K562 (cell line): ENCODE results near the gene ITPR1. TPM values are rescaled to one million over a fixed set of nuclear protein-coding genes. Genes with fewer than 3 reads are reported as not detected.

Source experiments
- ETV6 ChIP-seq, 3 experiments: fragments of 150-350 bp in 1 of 3; sonication (generic) in 1 of 3; formaldehyde crosslinking in 1 of 3; IDR thresholded peaks; 2 replicates each; pipeline versions ENCODE4 v1.6.1 to v1.8.0; 2014 to 2022; ENCODE audit warnings: borderline replicate concordance in 2 of 3, low read depth in 2 of 3, antibody characterized with exemption in 1 of 3, low read length in 1 of 3, mild to moderate bottlenecking in 1 of 3, missing genetic modification reagents in 1 of 3
- HNRNPK ChIP-seq: fragments of 200-400 bp; formaldehyde crosslinking; IDR thresholded peaks from one replicate; pipeline ENCODE4 v1.6.1; 2018; ENCODE audit warnings: mild to moderate bottlenecking, low read depth, low read length; ENCODE audit not compliant: poor library complexity, severe bottlenecking
- MEIS2 ChIP-seq: fragments of 450-650 bp; IDR thresholded peaks from 2 replicates; pipeline ENCODE4 v1.6.1; 2014; ENCODE audit warnings: mild to moderate bottlenecking; ENCODE audit not compliant: partially characterized antibody
- NFE2 ChIP-seq: IDR thresholded peaks from 2 replicates; pipeline ENCODE4 v1.6.1; 2014; ENCODE audit warnings: antibody characterized with exemption, low read depth
- NFRKB ChIP-seq: fragments of 450-650 bp; IDR thresholded peaks from 2 replicates; pipeline ENCODE4 v1.6.1; 2016; ENCODE audit warnings: low read depth
- NR4A1 ChIP-seq, 2 experiments: fragments of 250-450 bp in 1 of 2; fragments of 450-650 bp in 1 of 2; sonication (Bioruptor Pico) in 1 of 2; IDR thresholded peaks; 2 replicates each; pipeline versions ENCODE4 v1.4.0 to v1.6.1; 2016 to 2020; ENCODE audit warnings: mild to moderate bottlenecking in 2 of 2, missing compliant biosample characterization in 1 of 2, missing genetic modification characterization in 1 of 2, moderate library complexity in 1 of 2
- NRF1 ChIP-seq, 2 experiments: fragments of 450-650 bp; IDR thresholded peaks in 1 of 2; conservative IDR thresholded peaks in 1 of 2; 2 replicates each; pipeline ENCODE4 v1.6.1; 2014; ENCODE audit warnings: mild to moderate bottlenecking in 2 of 2
- RBFOX2 ChIP-seq: fragments of 200-400 bp; formaldehyde crosslinking; IDR thresholded peaks from 2 replicates; pipeline ENCODE4 v1.6.1; 2017; ENCODE audit warnings: low read depth, mild to moderate bottlenecking, low read length, moderate library complexity
- SP1 ChIP-seq: sonication (generic); formaldehyde crosslinking; IDR thresholded peaks from 2 replicates; pipeline ENCODE4 v1.8.1; 2022; ENCODE audit warnings: mild to moderate bottlenecking, missing genetic modification reagents
- polyA plus RNA-seq, 8 experiments: library from polyadenylated mRNA; depleted of rRNA in 4 of 8; stranded (reverse) in 5 of 8; unstranded in 3 of 8; fragments of >200 nt; fragmentation: Nextera tagmentation in 2 of 8; fragmentation: Illumina TruSeq in 1 of 8; extraction: Ambion mirVana in 2 of 8; extraction: Trizol in 1 of 8; gene quantifications; 2 replicates each; pipeline versions ENCODE4 v1.2.1 to v1.2.3, GENCODE V29; 2011 to 2014; ENCODE audit warnings: inconsistent platforms in 1 of 8, missing spikeins in 1 of 8
- total RNA-seq, 7 experiments: library from RNA; depleted of rRNA in 6 of 7; stranded (reverse); fragments of >200 nt in 6 of 7; fragmentation: Illumina TruSeq in 2 of 7; extraction: Trizol in 2 of 7; gene quantifications; 2 replicates each; pipeline versions ENCODE4 v1.2.1 to v1.2.3, GENCODE V29; 2011 to 2021; ENCODE audit warnings: low replicate concordance in 1 of 7
- TF ChIP-seq, protein P1 (sequence below): sonication (generic); formaldehyde crosslinking; IDR thresholded peaks from 2 replicates; pipeline ENCODE4 v1.4.0; 2020; ENCODE audit warnings: mild to moderate bottlenecking, missing genetic modification reagents
- TF ChIP-seq, protein P2 (sequence below): sonication (generic); formaldehyde crosslinking; IDR thresholded peaks from 2 replicates; pipeline ENCODE4 v1.5.0; 2020; ENCODE audit warnings: missing genetic modification reagents
- TF ChIP-seq, protein P3 (sequence below), 2 experiments: fragments of 450-650 bp in 1 of 2; IDR thresholded peaks; 2 replicates each; pipeline ENCODE4 v1.6.1; 2011 to 2017; ENCODE audit warnings: low read depth in 2 of 2, antibody characterized with exemption in 1 of 2, borderline replicate concordance in 1 of 2, low read length in 1 of 2, mild to moderate bottlenecking in 1 of 2, mixed read lengths in 1 of 2; ENCODE audit not compliant: control insufficient read depth in 1 of 2
- TF ChIP-seq, protein P4 (sequence below): fragments of 450-650 bp; IDR thresholded peaks from 2 replicates; pipeline ENCODE4 v1.6.1; 2016
- TF ChIP-seq, protein P5 (sequence below): fragments of 250-450 bp; sonication (Bioruptor Pico); IDR thresholded peaks from 2 replicates; pipeline ENCODE4 v1.8.0; 2022; ENCODE audit warnings: inconsistent platforms, mild to moderate bottlenecking, moderate library complexity, borderline replicate concordance
- TF ChIP-seq, protein P6 (sequence below): fragments of 450-650 bp; IDR thresholded peaks from 2 replicates; pipeline ENCODE4 v1.6.1; 2017; ENCODE audit warnings: mild to moderate bottlenecking, moderate library complexity

ITPR1 gene
- total and polyA plus RNA-seq, 9 of the 15 experiments (the other 6 are each of a cell fraction or from before 2014, with no cell fraction given), result 22.4 to 40.0 (median 27.4) TPM

DNA sequence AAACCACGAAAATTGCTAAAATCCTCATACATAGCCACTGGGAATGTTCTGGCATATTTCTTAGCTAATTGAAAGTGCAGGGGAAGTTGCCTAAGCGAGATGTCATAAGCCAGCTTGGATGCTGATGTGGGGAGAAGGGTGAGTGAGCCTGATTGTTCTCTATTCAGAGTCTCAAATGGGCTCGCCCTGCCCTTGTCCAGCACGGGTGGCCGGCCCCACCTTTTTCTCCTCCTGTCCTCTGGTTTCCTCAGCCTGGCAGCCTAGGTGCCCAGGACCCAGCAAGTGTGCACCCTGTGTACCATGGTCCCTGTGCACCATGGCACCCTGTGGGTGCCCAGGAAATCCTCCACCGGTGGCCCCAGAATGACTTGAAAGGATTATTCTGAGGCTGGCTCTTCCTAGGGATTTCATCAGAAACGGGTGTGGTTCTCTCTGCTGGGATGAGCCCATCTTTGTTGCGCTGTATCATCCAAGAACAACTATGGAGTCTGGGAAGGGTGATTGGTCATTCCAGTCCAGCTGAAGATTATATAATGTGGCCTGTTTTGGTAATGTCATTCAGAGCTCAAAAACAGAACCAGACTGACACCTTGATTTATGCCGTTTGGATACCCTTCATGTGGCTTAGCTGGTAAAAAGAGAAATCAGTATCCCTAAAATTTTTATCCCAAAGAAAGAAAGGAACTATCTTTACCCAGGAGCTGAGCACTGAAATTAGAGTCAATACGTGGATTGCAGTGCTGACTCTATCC lies 335.3 kb downstream of the ITPR1 start (continued):
- TF ChIP-seq, protein P1, sequence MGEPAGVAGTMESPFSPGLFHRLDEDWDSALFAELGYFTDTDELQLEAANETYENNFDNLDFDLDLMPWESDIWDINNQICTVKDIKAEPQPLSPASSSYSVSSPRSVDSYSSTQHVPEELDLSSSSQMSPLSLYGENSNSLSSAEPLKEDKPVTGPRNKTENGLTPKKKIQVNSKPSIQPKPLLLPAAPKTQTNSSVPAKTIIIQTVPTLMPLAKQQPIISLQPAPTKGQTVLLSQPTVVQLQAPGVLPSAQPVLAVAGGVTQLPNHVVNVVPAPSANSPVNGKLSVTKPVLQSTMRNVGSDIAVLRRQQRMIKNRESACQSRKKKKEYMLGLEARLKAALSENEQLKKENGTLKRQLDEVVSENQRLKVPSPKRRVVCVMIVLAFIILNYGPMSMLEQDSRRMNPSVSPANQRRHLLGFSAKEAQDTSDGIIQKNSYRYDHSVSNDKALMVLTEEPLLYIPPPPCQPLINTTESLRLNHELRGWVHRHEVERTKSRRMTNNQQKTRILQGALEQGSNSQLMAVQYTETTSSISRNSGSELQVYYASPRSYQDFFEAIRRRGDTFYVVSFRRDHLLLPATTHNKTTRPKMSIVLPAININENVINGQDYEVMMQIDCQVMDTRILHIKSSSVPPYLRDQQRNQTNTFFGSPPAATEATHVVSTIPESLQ (CRISPR knock-in tag), result no peak
- TF ChIP-seq, protein P2, sequence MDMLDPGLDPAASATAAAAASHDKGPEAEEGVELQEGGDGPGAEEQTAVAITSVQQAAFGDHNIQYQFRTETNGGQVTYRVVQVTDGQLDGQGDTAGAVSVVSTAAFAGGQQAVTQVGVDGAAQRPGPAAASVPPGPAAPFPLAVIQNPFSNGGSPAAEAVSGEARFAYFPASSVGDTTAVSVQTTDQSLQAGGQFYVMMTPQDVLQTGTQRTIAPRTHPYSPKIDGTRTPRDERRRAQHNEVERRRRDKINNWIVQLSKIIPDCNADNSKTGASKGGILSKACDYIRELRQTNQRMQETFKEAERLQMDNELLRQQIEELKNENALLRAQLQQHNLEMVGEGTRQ (CRISPR knock-in tag), result no peak
- peak; percentile 25; the same call in 1 of the 2 replicates for TF ChIP-seq NFE2
- TF ChIP-seq, protein P3, sequence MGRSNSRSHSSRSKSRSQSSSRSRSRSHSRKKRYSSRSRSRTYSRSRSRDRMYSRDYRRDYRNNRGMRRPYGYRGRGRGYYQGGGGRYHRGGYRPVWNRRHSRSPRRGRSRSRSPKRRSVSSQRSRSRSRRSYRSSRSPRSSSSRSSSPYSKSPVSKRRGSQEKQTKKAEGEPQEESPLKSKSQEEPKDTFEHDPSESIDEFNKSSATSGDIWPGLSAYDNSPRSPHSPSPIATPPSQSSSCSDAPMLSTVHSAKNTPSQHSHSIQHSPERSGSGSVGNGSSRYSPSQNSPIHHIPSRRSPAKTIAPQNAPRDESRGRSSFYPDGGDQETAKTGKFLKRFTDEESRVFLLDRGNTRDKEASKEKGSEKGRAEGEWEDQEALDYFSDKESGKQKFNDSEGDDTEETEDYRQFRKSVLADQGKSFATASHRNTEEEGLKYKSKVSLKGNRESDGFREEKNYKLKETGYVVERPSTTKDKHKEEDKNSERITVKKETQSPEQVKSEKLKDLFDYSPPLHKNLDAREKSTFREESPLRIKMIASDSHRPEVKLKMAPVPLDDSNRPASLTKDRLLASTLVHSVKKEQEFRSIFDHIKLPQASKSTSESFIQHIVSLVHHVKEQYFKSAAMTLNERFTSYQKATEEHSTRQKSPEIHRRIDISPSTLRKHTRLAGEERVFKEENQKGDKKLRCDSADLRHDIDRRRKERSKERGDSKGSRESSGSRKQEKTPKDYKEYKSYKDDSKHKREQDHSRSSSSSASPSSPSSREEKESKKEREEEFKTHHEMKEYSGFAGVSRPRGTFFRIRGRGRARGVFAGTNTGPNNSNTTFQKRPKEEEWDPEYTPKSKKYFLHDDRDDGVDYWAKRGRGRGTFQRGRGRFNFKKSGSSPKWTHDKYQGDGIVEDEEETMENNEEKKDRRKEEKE (IDR thresholded peaks at IDR 0.05; ENCODE audit: borderline replicate concordance in 1 of 2, control insufficient read depth in 1 of 2, low read depth in 2 of 2, low read length in 1 of 2), result no peak
- TF ChIP-seq MEIS2, result peak; percentile 85
- no peak for TF ChIP-seq HNRNPK
- TF ChIP-seq, protein P4, sequence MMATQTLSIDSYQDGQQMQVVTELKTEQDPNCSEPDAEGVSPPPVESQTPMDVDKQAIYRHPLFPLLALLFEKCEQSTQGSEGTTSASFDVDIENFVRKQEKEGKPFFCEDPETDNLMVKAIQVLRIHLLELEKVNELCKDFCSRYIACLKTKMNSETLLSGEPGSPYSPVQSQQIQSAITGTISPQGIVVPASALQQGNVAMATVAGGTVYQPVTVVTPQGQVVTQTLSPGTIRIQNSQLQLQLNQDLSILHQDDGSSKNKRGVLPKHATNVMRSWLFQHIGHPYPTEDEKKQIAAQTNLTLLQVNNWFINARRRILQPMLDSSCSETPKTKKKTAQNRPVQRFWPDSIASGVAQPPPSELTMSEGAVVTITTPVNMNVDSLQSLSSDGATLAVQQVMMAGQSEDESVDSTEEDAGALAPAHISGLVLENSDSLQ, result peak; percentile 80
- TF ChIP-seq, protein P5, sequence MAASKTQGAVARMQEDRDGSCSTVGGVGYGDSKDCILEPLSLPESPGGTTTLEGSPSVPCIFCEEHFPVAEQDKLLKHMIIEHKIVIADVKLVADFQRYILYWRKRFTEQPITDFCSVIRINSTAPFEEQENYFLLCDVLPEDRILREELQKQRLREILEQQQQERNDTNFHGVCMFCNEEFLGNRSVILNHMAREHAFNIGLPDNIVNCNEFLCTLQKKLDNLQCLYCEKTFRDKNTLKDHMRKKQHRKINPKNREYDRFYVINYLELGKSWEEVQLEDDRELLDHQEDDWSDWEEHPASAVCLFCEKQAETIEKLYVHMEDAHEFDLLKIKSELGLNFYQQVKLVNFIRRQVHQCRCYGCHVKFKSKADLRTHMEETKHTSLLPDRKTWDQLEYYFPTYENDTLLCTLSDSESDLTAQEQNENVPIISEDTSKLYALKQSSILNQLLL (CRISPR knock-in tag), result no peak
- 0 out of 2 replicates have a peak, but pooled peaks have one; percentile 3 for TF ChIP-seq NFRKB
- peak; percentile 51 for TF ChIP-seq SP1 (CRISPR knock-in tag)
- TF ChIP-seq NR4A1 (CRISPR knock-in tag; IDR thresholded peaks at IDR 0.05), result no peak
- TF ChIP-seq NR4A1 (tag; IDR thresholded peaks at IDR 0.05), result peak; percentile 77
- TF ChIP-seq RBFOX2, result peak; percentile 46
- TF ChIP-seq, protein P6, sequence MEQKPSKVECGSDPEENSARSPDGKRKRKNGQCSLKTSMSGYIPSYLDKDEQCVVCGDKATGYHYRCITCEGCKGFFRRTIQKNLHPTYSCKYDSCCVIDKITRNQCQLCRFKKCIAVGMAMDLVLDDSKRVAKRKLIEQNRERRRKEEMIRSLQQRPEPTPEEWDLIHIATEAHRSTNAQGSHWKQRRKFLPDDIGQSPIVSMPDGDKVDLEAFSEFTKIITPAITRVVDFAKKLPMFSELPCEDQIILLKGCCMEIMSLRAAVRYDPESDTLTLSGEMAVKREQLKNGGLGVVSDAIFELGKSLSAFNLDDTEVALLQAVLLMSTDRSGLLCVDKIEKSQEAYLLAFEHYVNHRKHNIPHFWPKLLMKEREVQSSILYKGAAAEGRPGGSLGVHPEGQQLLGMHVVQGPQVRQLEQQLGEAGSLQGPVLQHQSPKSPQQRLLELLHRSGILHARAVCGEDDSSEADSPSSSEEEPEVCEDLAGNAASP, result no peak
- TF ChIP-seq ETV6 (IDR thresholded peaks at IDR 0.05; ENCODE audit: borderline replicate concordance in 1 of 2, low read depth in 2 of 2, low read length in 1 of 2), result no peak
- no peak for TF ChIP-seq ETV6 (CRISPR knock-in tag; IDR thresholded peaks at IDR 0.05; ENCODE audit: borderline replicate concordance)
- no peak for TF ChIP-seq NRF1 (conservative IDR thresholded peaks at IDR 0.05 in 1 of 2, IDR thresholded peaks at IDR 0.05 in 1 of 2)
